Spleen (tissue), 11 donors: ENCODE measurements around the gene RPS6KA2. TPM values are rescaled to one million over a fixed set of nuclear protein-coding genes. Genes with fewer than 3 reads are reported as not detected.

Experiments
- DNase-seq: peaks from one replicate; pipeline ENCODE4 v3.0.0-alpha.2; 2020
- H3K27ac ChIP-seq, 8 donors: fragments of 200-600 bp; sonication (generic) in 7 of 8; 1 replicate in 4 of 8; 2 replicates in 4 of 8; pipeline versions ENCODE4 v1.5.0 to v1.8.0; 2016 to 2021; ENCODE audit warnings: inconsistent platforms in 4 of 8, mild to moderate bottlenecking in 4 of 8, moderate library complexity in 1 of 8
- H3K27me3 ChIP-seq, 7 donors: fragments of 200-600 bp; sonication (generic) in 6 of 7; replicated peaks in 1 of 7; 1 replicate in 4 of 7; 2 replicates in 3 of 7; pipeline versions ENCODE4 v1.5.0 to v1.8.0; 2016 to 2021; ENCODE audit warnings: inconsistent platforms in 3 of 7, mild to moderate bottlenecking in 1 of 7
- H3K36me3 ChIP-seq, 6 donors: fragments of 200-600 bp; sonication (generic) in 5 of 6; 1 replicate in 4 of 6; 2 replicates in 2 of 6; pipeline versions ENCODE4 v1.5.0 to v1.8.0; 2016 to 2021; ENCODE audit warnings: inconsistent platforms in 2 of 6
- H3K4me1 ChIP-seq, 6 donors: fragments of 200-600 bp; sonication (generic) in 5 of 6; 1 replicate in 3 of 6; 2 replicates in 3 of 6; pipeline versions ENCODE4 v1.5.0 to v1.8.0; 2016 to 2021; ENCODE audit warnings: inconsistent platforms in 3 of 6
- H3K4me3 ChIP-seq, 8 donors: fragments of 200-600 bp; sonication (generic) in 7 of 8; 1 replicate in 4 of 8; 2 replicates in 4 of 8; pipeline versions ENCODE4 v1.5.0 to v1.8.0; 2016 to 2021; ENCODE audit warnings: inconsistent platforms in 4 of 8, mild to moderate bottlenecking in 4 of 8, moderate library complexity in 2 of 8
- H3K9me3 ChIP-seq, 8 donors: fragments of 200-600 bp; sonication (generic) in 7 of 8; 1 replicate in 4 of 8; 2 replicates in 4 of 8; pipeline versions ENCODE4 v1.5.0 to v1.8.0; 2016 to 2021; ENCODE audit warnings: inconsistent platforms in 4 of 8
- CTCF ChIP-seq, 11 experiments: fragments of 200-600 bp in 7 of 11; fragments of 450-650 bp in 4 of 11; sonication (generic) in 4 of 11; IDR thresholded peaks in 8 of 11; conservative IDR thresholded peaks in 3 of 11; 1 replicate in 7 of 11; 2 replicates in 4 of 11; pipeline versions ENCODE4 v1.4.0 to v1.8.0; 2016 to 2021; ENCODE audit warnings: antibody characterized with exemption in 11 of 11, inconsistent platforms in 4 of 11, mild to moderate bottlenecking in 1 of 11
- POLR2A ChIP-seq, 3 donors: fragments of 450-650 bp; IDR thresholded peaks; one replicate each; pipeline ENCODE4 v1.5.1; 2017; ENCODE audit warnings: antibody characterized with exemption in 3 of 3, mild to moderate bottlenecking in 1 of 3
- POLR2AphosphoS5 ChIP-seq, 3 donors: sonication (generic); formaldehyde crosslinking; IDR thresholded peaks; one replicate each; pipeline ENCODE4 v1.5.1; 2017; ENCODE audit warnings: antibody characterized with exemption in 3 of 3
- WGBS, 5 donors: extraction: QIAGEN DNeasy Blood & Tissue Kit in 3 of 5; methylation state at CpG; one replicate each; pipeline versions ENCODE4 v1.1.5 to v1.1.7; 2013 to 2018; 5-methylcytosine and 5-hydroxymethylcytosine counted together
- intact Hi-C: fragments of 100-400 bp; cut with DNase I; formaldehyde crosslinking; loops from one replicate; pipeline ENCODE4 v1.15.0; 2023; ENCODE audit warnings: low total_unique reads
- polyA plus RNA-seq, 3 donors: library from polyadenylated mRNA; stranded (reverse); fragments of 200-250 nt; gene quantifications; one replicate each; pipeline ENCODE4 v1.2.1, GENCODE V29; 2013
- total RNA-seq, 7 donors: library from RNA; depleted of rRNA in 3 of 7; stranded (reverse); fragments of >200 nt in 3 of 7; fragmentation: NEBNext Ultra II Directional in 4 of 7; extraction: Animal tissue kit (Norgen Biotek cat#: 25700) in 4 of 7; gene quantifications; one replicate each; pipeline versions ENCODE4 v1.1.0 to v1.2.1, GENCODE V29; 2016 to 2021
- donor health status: healthy with polysubstance abuse.
- donor health status: DM: no; HTN: no; CAD: no; lungs with moderate emphysema.
- donor health status: DM: no; HTN: no; CAD: no.
- donor health status: Bipolar disorder and iron deficiency.
- donor health status: healthy.
- donor health status: DM: no; HTN: no; CAD: no.
- donor health status: DM: yes; HTN: yes; CAD: no.

The RPS6KA2 gene
- total and polyA plus RNA-seq, 10 donors: 7.6 to 123 (median 58.1) TPM

GRCh38 chr6:166461821-166462460 is 165.1 kb downstream of the RPS6KA2 start:
- intact Hi-C loops: no loop called here
- Histone ChIP-seq H3K9me3 (peaks cover 0 to 12% (median 8%) of the 10 kb centered on the region in 8 donors), H3K36me3 (peaks cover 0 to 89% (median 0%) of the 10 kb centered on the region in 6 donors), H3K4me3 (no peak overlapping the region), H3K27ac (no peak overlapping the region), H3K27me3 (no peaks in the 10 kb centered on the region), H3K4me1 (peaks cover 0 to 37% (median 13%) of the 10 kb centered on the region in 6 donors)
- DNase-seq: peak; percentile 73
- TF ChIP-seq POLR2AphosphoS5 (IDR thresholded peaks at IDR 0.05): peak in 1 of 3 donors; percentile 59
- TF ChIP-seq POLR2A (IDR thresholded peaks at IDR 0.05): no peak
- WGBS, 5 donors: 49 to 65% (median 52%) methylated on average over 9 of the region's 9 CpGs

- H3K9me3 ChIP-seq: peaks cover 0 to 12% (median 8%) of the 10 kb centered on the region in 8 donors
- WGBS, 5 donors: 46 to 58% (median 53%) methylated on average over 15 to 25 of the region's 25 CpGs
- no peaks in the 10 kb centered on the region for H3K27me3 ChIP-seq
- H3K36me3 ChIP-seq: peaks cover 0 to 91% (median 0%) of the 10 kb centered on the region in 6 donors
- TF ChIP-seq POLR2AphosphoS5 (IDR thresholded peaks at IDR 0.05) (peak in 1 of 3 donors; percentile 49), POLR2A (IDR thresholded peaks at IDR 0.05) (no peak)
- intact Hi-C loops: no loop called here
- DNase-seq: peak; percentile 63
- no peak overlapping the region for H3K4me3 ChIP-seq
- H3K4me1 ChIP-seq: peaks cover 0 to 37% (median 16%) of the 10 kb centered on the region in 6 donors
- H3K27ac ChIP-seq: peak overlapping the region in 1 of 8 donors; percentile 3
Measured at GRCh38 chr6:166460473-166461437, 166.3 kb downstream of the RPS6KA2 start.

- H3K9me3 ChIP-seq: peaks cover 0 to 12% (median 8%) of the 10 kb centered on the region in 8 donors
- no peak overlapping the region for H3K4me3 ChIP-seq
- no peak overlapping the region for H3K27ac ChIP-seq
- WGBS, 5 donors: 93 to 98% (median 95%) methylated on average over 9 to 10 of the region's 10 CpGs
- H3K27me3 ChIP-seq: no peaks in the 10 kb centered on the region
- peaks cover 0 to 91% (median 0%) of the 10 kb centered on the region in 6 donors for H3K36me3 ChIP-seq
- TF ChIP-seq POLR2AphosphoS5 (IDR thresholded peaks at IDR 0.05) (no peak), CTCF (IDR thresholded peaks at IDR 0.05 in 8 of 11, conservative IDR thresholded peaks at IDR 0.05 in 3 of 11) (no peak), POLR2A (IDR thresholded peaks at IDR 0.05) (no peak)
- intact Hi-C loops: no loop called here
- DNase-seq: no peak
- H3K4me1 ChIP-seq: peaks cover 0 to 37% (median 16%) of the 10 kb centered on the region in 6 donors
Measured at GRCh38 chr6:166459906-166460305, 167.1 kb downstream of the RPS6KA2 start.

GRCh38 chr6:166459272-166459671 is 167.8 kb downstream of the RPS6KA2 start:
- DNase-seq: no peak
- TF ChIP-seq POLR2A (IDR thresholded peaks at IDR 0.05) (no peak), POLR2AphosphoS5 (IDR thresholded peaks at IDR 0.05) (no peak), CTCF (IDR thresholded peaks at IDR 0.05 in 8 of 11, conservative IDR thresholded peaks at IDR 0.05 in 3 of 11) (no peak)
- peaks cover 0 to 37% (median 16%) of the 10 kb centered on the region in 6 donors for H3K4me1 ChIP-seq
- H3K4me3 ChIP-seq: no peak overlapping the region
- H3K27me3 ChIP-seq: no peaks in the 10 kb centered on the region
- H3K27ac ChIP-seq: no peak overlapping the region
- H3K36me3 ChIP-seq: peaks cover 0 to 84% (median 0%) of the 10 kb centered on the region in 6 donors
- 87 to 98% (median 92%) methylated on average over 8 of the region's 8 CpGs for WGBS, 5 donors
- intact Hi-C loops: no loop called here
- H3K9me3 ChIP-seq: peaks cover 0 to 12% (median 8%) of the 10 kb centered on the region in 8 donors
